PC-9 (cell line): ENCODE data around the gene LSP1. TPM values are rescaled to one million over a fixed set of nuclear protein-coding genes. Genes with fewer than 3 reads are reported as not detected.

Experiments
- BruUV-seq: library from RNA; stranded (reverse); fragments of 400-500 nt; replicated peaks from 2 replicates; lab custom pipeline; 2021; lab: Mats Ljungman, UMichigan
- CTCF ChIA-PET: fragments of 300-600 bp; sonication (Branson Sonifier 250); formaldehyde crosslinking; loops from one replicate; lab custom pipeline; 2022; ENCODE audit warnings: antibody characterized with exemption; lab: Charles Lee
- POLR2A ChIA-PET: fragments of 300-600 bp; sonication (Branson Sonifier 250); formaldehyde crosslinking; loops from one replicate; lab custom pipeline; 2022; ENCODE audit warnings: antibody characterized with exemption; ENCODE audit not compliant: unreplicated experiment; lab: Charles Lee
- DNase-seq, 2 experiments: peaks; one replicate each; pipeline versions ENCODE4 v3.0.0 to v3.0.0-alpha.2; 2015 to 2022; ENCODE audit warnings: mixed read lengths in 1 of 2
- H2AFZ ChIP-seq: fragments of 200-600 bp; sonication (generic); 2 replicates; pipeline ENCODE4 v1.8.1; 2017; ENCODE audit warnings: antibody characterized with exemption
- H3F3A ChIP-seq: fragments of 200-600 bp; sonication (generic); 2 replicates; pipeline ENCODE4 v1.8.1; 2017; ENCODE audit warnings: antibody characterized with exemption, mild to moderate bottlenecking, low read depth; ENCODE audit not compliant: insufficient read depth
- H3K27ac ChIP-seq: fragments of 200-600 bp; sonication (generic); 2 replicates; pipeline ENCODE4 v1.6.1; 2016; ENCODE audit warnings: mixed run types
- H3K27me3 ChIP-seq: fragments of 200-600 bp; sonication (generic); 2 replicates; pipeline ENCODE4 v1.6.1; 2016; ENCODE audit warnings: low read depth, mixed run types; ENCODE audit not compliant: insufficient read depth
- H3K36me3 ChIP-seq: fragments of 200-600 bp; sonication (generic); 2 replicates; pipeline ENCODE4 v1.6.1; 2016; ENCODE audit warnings: low read depth, mixed run types
- H3K4me1 ChIP-seq: fragments of 200-600 bp; sonication (generic); replicated peaks from 2 replicates; pipeline ENCODE4 v1.6.1; 2016; ENCODE audit warnings: mixed run types; ENCODE audit not compliant: insufficient read depth
- H3K4me2 ChIP-seq: fragments of 200-600 bp; sonication (generic); 2 replicates; pipeline ENCODE4 v1.6.1; 2017; ENCODE audit warnings: mixed run types
- H3K4me3 ChIP-seq: fragments of 200-600 bp; sonication (generic); 2 replicates; pipeline ENCODE4 v1.6.1; 2016; ENCODE audit warnings: mixed run types
- H3K79me2 ChIP-seq: fragments of 200-600 bp; sonication (generic); 2 replicates; pipeline ENCODE4 v1.6.1; 2017; ENCODE audit warnings: low read depth, mixed run types
- H3K9me2 ChIP-seq: fragments of 200-600 bp; sonication (generic); 2 replicates; pipeline ENCODE4 v1.8.1; 2017; ENCODE audit warnings: mild to moderate bottlenecking; ENCODE audit not compliant: insufficient read depth
- H3K9me3 ChIP-seq: fragments of 200-600 bp; sonication (generic); 2 replicates; pipeline ENCODE4 v1.8.1; 2016; ENCODE audit warnings: low read depth; ENCODE audit not compliant: insufficient read depth
- H4K20me1 ChIP-seq: fragments of 200-600 bp; sonication (generic); 2 replicates; pipeline ENCODE4 v1.8.1; 2017; ENCODE audit not compliant: insufficient read depth
- CTCF ChIP-seq: fragments of 200-600 bp; sonication (generic); conservative IDR thresholded peaks from 2 replicates; pipeline ENCODE4 v1.6.1; 2017; ENCODE audit warnings: mixed run types, antibody characterized with exemption, mild to moderate bottlenecking, moderate library complexity
- EZH2 ChIP-seq: fragments of 200-600 bp; sonication (generic); IDR thresholded peaks from 2 replicates; pipeline ENCODE4 v1.8.0; 2017; ENCODE audit warnings: antibody characterized with exemption, low read depth
- intact Hi-C: fragments of 100-400 bp; cut with micrococcal nuclease; formaldehyde crosslinking; loops from one replicate; pipeline ENCODE4 v1.10.0; 2022; ENCODE audit not compliant: unreplicated experiment
- total RNA-seq: library from RNA; stranded (reverse); gene quantifications from 2 replicates; pipeline ENCODE4 v1.2.3, GENCODE V29; 2021

Gene LSP1
- total RNA-seq, 1 experiment from 2014 or later = 2.6 TPM

- Histone ChIP-seq H3K4me2 (no peak overlapping the region), H2AFZ (no peak overlapping the region), H3K27me3 (0 out of 2 replicates have a peak, but pooled peaks cover 11% of the 10 kb centered on the region), H3K4me3 (no peak overlapping the region), H3K9me2 (no peaks in the 10 kb centered on the region), H3K9me3 (no peaks in the 10 kb centered on the region), H3K36me3 (no peaks in the 10 kb centered on the region), H3K27ac (no peak overlapping the region), H3K79me2 (no peaks in the 10 kb centered on the region), H3K4me1 (peaks cover 18% of the 10 kb centered on the region), H3F3A (no peaks in the 10 kb centered on the region), H4K20me1 (no peaks in the 10 kb centered on the region)
- no TSS peak for BruUV-seq
- ChIA-PET POLR2A (no interaction called here), CTCF (no interaction called here)
- DNase-seq = no peak
- intact Hi-C loops = no loop called here
- no peak for TF ChIP-seq EZH2
- no peak for TF ChIP-seq CTCF
These were observed 14.5 kb downstream of the LSP1 start for GRCh38 chr11:1867381-1867780.

GRCh38 chr11:1868056-1868635, 15.3 kb downstream of the LSP1 start:
- ChIA-PET CTCF (no interaction called here), POLR2A (no interaction called here)
- Histone ChIP-seq H3F3A (no peaks in the 10 kb centered on the region), H3K27me3 (0 out of 2 replicates have a peak, but pooled peaks cover 11% of the 10 kb centered on the region), H3K9me3 (no peaks in the 10 kb centered on the region), H3K36me3 (no peaks in the 10 kb centered on the region), H3K9me2 (no peaks in the 10 kb centered on the region), H3K27ac (no peak overlapping the region), H3K79me2 (no peaks in the 10 kb centered on the region), H3K4me3 (no peak overlapping the region), H3K4me2 (no peak overlapping the region), H3K4me1 (peaks cover 11% of the 10 kb centered on the region), H4K20me1 (no peaks in the 10 kb centered on the region), H2AFZ (no peak overlapping the region)
- TF ChIP-seq EZH2 (no peak), CTCF (no peak)
- BruUV-seq = no TSS peak
- intact Hi-C loops = no loop called here
- no peak for DNase-seq

DNA sequence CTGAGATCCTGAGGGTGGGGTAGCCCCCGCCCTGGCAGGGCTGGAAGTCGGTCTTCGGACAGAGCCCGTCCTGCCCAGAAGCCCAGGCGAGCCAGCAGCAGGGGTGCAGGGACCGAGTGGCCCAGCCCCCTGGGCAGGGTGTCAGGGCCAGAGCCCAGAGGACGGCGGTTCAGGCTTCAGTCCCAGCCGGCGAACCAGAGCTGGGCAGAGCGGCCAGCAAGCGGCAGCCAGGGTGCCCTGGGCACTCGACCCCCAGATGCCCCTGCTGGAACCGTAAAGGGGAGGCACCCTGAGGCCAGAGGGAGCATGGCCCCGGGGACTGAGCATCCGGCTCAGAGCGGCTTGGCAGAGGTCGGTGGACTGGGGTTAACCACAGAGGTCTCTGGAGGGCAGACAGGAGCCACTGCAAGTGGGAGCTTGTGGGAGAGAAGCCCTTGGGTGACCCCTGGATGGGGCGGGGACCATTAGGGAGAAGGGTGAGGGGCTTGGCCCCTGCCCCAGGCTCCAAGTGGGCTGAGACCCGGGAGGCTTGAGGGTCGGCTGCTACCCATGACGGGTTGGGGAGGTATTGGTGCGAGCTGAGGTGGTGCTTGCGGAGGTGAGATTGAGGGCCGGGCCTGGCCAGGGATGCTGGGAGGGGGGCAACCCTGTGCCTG, 15.9 kb downstream of the LSP1 start:
- Histone ChIP-seq H3K4me3 (no peak overlapping the region), H3K27ac (no peak overlapping the region), H3K27me3 (0 out of 2 replicates have a peak, but pooled peaks cover 11% of the 10 kb centered on the region), H4K20me1 (no peaks in the 10 kb centered on the region), H3K9me3 (no peaks in the 10 kb centered on the region), H3K4me1 (peaks cover 6% of the 10 kb centered on the region), H3F3A (no peaks in the 10 kb centered on the region), H3K79me2 (no peaks in the 10 kb centered on the region), H3K36me3 (no peaks in the 10 kb centered on the region), H3K4me2 (no peak overlapping the region), H2AFZ (no peak overlapping the region), H3K9me2 (no peaks in the 10 kb centered on the region)
- DNase-seq = no peak
- TF ChIP-seq CTCF = no peak
- TF ChIP-seq EZH2 = no peak
- intact Hi-C loops = no loop called here
- POLR2A ChIA-PET = no interaction called here
- no TSS peak for BruUV-seq
- CTCF ChIA-PET = no interaction called here
